HK-2 (cell line): ENCODE measurements around the gene PLCG2.

Experiments used
- DNase-seq: peaks from one replicate; pipeline ENCODE4 v3.0.0-alpha.2; 2018; ENCODE audit not compliant: unreplicated experiment

PLCG2 gene

GRCh38 chr16:81843683-81844082 lies 64.6 kb downstream of the PLCG2 start:
- DNase-seq: no peak

DNA sequence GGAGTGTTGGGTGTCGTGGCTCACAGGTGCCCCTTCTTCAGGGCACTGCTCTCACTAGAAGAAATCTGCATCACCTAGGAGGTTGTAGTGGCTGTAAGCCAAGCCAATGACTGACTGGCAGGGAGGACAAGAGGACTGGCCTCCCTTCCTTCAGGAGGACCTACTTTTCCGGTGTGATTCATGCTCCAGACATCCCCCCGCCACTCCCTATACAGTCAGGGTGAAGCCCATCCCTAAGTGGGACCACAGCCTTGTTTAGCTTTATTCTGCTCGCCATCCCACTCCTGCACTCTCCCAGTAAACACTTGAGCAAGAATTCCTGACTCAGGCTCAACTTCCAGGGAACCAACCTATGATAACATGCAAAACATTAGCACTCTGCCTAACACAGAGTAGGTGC lies 67.0 kb downstream of the PLCG2 start:
- no peak for DNase-seq

GRCh38 chr16:81848306-81848853 lies 69.3 kb downstream of the PLCG2 start:
- no peak for DNase-seq

- DNase-seq: no peak
These were observed 71.3 kb downstream of the PLCG2 start for GRCh38 chr16:81850197-81850944.

- DNase-seq: no peak
These were observed 73.3 kb downstream of the PLCG2 start for GRCh38 chr16:81852347-81852746.

DNA sequence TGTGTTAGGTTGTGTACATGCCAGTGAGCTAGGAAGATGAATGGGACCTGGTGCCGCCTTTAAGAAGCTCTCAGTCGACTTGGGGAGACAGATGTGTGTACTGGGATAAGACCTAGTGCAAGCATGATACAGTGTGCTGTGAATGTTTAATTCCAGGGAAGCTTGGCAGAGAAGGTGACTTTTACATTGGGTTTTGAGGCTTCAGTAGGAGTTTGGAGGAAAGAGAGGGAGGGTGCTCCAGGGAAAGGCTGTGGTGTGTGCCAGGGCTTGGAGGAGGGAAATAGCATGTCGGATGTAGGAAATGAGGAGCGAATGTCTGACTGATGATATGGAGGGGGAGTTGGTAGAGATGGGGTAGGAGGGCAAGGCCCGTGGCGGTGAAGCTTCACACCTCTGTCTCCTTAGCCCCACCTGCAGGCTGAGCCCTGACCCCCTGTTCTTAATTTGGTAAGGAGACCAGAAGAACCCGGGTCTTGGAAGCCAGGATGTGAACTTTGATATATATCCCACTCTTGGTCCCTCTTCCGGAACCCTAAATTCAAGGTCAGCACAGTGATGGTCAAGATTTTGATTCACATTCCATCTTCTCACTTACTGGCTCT lies 76.6 kb downstream of the PLCG2 start:
- DNase-seq: no peak

- no peak for DNase-seq
These were observed 81.5 kb downstream of the PLCG2 start for GRCh38 chr16:81860287-81861266.

DNA sequence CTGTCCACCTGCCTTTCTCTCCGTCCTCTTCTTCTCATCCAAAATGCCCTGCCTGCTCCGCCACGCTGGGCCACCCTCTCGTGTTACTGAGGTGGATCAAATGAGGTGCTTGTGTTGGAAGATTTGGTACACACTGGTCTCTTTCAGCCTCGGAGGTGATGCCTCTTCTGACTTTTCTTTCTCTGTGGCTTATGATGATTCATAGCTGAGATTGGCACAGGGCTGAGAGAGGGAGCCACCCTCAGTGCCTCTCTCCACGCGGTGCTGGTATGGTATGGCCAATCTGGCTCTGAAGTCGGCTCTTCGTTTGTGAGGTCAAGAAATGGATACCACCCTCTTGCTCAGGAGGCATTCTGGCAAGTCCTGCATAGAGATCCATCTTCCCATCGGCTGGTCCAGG lies 82.4 kb downstream of the PLCG2 start:
- DNase-seq: no peak

DNA sequence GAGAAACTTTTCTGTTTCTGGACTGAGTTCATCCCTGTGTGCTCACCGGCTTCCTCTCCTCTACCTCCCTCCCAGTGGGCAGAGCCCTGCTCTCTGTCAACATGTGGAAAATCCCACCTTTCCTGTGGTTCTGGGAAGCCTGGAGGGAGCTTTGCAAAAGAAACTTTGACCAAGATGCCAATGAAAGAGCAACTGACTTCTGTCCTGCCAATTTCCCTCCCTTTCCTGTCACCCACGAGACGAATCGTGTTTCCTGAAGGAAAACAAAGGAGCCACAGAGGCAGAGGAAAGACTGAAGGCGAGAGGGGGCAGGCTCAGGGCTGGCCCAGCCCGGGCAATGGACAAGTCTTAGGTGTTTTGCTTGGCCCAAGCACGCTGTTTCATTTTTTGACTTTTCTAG lies 82.8 kb downstream of the PLCG2 start:
- DNase-seq: no peak

DNA sequence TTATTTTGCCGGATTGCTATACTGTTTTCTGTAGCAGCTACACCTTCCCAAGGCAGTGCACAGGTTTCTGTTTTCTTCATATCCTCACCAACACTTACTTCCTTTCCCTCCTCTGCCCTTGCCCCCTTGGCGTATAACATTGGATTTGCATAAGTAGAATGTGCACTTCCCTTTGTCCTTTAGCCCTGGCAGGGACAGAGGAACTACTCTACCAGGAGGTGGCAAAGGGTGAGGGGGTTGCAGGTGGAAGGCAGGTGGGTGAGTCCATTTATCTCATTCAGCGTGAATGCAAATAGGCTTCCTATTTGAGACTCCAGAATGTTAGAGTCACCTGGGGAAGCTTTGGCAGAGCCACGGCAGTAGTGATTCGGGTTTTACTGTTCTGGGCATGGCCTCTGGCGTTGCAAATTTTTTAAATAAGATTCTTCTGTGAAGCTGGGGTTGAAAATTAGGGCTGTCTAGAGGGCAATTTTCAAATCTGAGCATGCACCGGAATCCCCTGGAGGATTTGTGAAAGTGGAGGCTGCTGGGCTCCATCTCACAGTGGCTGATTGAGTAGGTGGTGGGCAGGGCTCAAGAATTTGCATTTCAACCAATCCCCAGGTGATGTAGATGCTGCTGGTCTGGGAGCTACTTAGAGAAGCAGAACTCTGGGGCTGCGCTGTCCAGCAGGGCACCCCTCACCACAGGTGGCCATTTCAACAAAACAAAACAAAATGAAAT lies 84.7 kb downstream of the PLCG2 start:
- no peak for DNase-seq

DNA sequence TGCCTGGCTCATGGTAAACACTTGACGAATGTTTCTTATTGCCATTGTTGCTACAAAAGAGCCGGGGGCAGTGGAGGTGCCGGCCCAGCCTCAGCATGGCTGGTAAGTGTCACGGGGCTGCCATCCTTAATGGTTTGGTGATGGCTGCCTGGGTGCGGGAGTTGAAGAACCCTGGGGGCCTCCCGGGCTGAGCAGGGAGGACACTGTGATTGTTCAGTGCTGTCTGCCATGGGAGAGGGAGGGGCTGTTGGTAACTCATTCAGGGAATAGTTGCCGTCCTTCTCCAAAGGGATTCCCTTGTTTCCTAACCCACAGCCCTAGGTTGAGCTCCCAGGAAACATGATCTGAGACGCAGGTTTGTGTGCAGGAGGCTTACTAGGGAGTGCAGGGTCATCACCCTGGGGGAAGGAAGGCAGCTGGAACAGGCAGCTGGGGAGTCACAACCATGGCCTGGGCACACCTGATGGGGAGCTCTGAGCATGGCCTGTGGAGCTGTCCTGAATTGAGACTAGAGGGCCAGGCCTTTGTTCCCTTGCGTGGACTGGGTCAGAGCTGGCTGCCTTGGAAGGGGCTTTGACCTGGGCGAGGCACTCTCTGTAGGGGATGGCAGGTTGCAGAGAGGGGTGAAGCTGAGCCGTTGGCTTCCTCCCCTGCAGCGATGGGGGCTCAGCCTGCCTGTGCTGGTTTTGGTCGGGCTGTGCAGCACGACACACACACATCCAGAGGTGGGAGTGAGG lies 85.7 kb downstream of the PLCG2 start:
- no peak for DNase-seq

DNA sequence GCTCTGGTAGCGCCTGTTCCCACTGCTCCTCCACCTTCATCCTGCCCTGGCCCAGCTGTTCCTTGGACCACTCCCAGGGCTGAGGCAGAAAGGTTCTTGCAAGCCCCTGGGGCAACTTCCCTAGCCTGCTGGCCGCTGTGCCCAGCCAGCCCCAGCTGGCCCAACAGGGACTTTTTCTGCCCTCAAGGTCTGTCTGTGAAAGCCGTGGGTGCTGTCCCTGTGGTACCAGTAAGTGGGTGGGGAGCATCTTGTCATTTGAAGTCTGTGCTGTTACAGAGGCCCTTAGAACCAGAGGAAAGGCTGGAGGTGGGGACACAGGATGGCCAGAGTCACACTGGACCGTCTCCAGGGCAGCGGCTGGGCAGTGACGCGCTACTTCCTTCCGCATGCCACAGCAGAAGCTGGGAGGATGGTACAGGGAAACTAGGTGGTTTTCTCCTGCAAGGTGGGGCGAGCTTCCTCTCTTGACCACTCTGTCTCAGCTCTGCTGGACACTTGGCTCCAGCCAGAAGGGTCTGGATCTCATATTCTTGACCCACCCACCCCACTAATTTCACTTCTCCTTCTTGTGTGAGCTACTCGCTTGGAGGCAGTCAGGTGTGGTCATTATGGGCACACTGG lies 87.8 kb downstream of the PLCG2 start:
- DNase-seq: no peak

GRCh38 chr16:81868057-81868748 lies 89.1 kb downstream of the PLCG2 start:
- DNase-seq: no peak

DNA sequence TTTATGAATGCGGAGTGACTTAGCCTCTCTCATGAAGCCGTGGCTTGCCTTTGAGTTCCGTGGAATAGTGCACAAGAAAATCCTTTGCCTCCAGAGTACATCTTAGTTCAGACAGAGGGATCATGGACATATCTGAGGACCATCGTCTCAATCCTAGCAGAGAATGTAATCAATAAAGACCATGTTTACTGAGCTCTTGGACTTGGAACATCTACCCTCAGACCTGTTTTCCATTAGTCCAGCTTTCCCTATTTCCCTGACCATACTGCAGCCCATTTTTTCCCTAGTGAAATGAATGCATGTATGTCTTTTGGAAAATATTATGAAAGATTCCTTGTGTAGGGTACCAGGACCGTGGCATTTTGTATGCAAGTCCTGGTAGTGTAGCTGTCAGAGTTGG lies 90.2 kb downstream of the PLCG2 start:
- DNase-seq: no peak

DNA sequence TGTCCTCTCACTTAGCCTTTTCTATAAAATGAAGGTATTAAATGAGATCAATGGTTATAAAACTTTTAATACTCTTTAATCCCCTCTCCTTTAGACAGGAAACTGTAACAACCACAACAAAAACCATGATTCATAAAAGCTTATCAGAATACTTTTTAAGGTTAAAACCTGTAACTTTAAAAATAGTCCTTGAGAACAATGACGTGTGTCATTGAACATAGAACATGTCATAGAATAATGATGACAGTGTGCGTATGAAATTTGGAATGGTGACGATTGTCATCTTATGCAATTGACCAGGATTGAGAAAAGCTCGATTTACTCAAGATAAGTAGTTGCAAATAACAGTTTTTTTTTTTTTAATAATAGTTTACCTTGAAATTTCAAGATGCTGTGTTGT lies 94.1 kb downstream of the PLCG2 start:
- DNase-seq: no peak

GRCh38 chr16:81873843-81874752 lies 95.0 kb downstream of the PLCG2 start:
- DNase-seq: peak; percentile 18

- no peak for DNase-seq
These were observed 96.4 kb downstream of the PLCG2 start for GRCh38 chr16:81875461-81875860.

DNA sequence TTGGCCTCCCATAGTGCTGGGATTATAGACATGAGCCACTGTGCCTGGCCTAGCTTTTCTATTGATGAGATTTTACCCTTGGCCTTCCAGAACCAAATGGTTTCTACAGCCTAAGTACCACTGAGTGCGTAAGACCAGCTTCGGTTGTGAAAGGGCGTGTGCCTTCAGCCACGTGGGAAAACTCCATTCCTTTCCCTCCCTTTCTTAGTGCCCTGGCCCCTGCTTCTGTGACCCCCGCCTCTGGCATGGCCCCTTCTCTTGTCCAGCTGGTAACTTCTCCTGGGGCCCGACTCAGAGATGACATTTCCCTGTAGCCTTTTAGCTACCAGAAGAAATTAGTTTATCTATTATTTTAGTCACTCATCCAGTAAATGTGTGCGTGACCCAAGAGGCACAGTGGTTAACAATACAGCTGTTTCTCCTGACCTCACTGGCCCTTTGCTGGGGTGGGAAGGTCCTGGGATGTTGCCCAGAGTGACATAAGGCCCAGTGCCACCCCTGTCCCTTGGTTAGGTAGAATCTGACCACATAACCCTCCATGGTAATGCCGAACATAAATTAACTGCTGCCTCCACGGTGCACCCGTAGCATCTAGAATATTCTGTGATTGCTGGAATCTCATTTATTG lies 97.3 kb downstream of the PLCG2 start:
- DNase-seq: no peak
